ENCODE data around the gene CTDP1.

Gene CTDP1

DNA sequence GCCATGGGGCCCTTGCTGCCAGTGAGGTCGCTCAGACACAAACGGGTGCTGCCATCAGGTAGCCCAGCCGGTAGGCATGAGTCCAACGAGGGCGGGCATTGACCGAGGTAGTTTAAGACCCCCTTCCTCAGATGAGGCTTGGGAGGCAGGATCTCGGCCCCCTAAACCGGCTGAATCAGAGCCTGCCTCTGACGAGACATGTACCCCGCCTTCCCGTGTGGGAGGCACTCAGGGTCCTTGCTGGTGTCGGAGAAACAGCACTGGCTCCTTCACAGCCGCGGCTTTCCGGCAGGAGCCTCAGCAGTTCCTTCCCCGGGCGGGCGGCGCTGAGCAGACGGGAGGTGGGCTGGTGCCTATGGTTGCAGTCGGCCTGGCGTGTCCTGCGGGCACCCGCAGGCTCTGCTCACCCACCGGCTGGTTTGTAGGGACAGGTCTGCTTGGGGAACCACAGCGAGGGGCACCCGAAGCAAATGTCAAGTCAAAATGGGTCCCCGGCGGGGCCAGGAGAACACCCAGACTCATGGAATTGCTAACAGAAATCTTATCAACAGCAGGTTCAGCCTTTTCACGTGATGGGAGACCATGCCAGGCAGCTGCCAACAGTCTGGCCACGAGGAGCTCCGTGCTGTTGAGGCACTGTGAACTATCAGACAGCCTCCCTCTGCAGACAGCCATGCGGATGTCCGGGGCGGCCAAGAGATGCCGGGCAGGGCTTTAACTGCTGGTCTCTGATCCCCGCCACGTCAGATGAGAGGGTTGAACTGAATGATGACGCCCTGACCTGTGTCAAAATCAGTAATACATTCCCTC is 121.0 kb downstream of the CTDP1 start:
- H3K4me3 ChIP-seq (ENCODE audit: low read length): no peak overlapping the region
- H3K36me3 ChIP-seq (replicated peaks; ENCODE audit: insufficient read depth, low read length): no peaks in the 10 kb centered on the region
- H3K4me2 ChIP-seq (ENCODE audit: low read depth, low read length): no peak overlapping the region
- H3K27ac ChIP-seq (ENCODE audit: low read length): no peak overlapping the region
- no peak overlapping the region for H2AFZ ChIP-seq (ENCODE audit: low read length)
- H3K79me2 ChIP-seq (ENCODE audit: low read length): no peaks in the 10 kb centered on the region
- no peaks in the 10 kb centered on the region for H3K9me2 ChIP-seq (replicated peaks; ENCODE audit: insufficient read depth, low read length)
- TF ChIP-seq EZH2phosphoT487 (IDR thresholded peaks at IDR 0.05; ENCODE audit: low read length) (no peak), EZH2 (optimal IDR thresholded peaks at IDR 0.05; ENCODE audit: low read depth, low read length) (no peak), CTCF (IDR thresholded peaks at IDR 0.05; ENCODE audit: low read length) (no peak)
- H3K4me1 ChIP-seq (ENCODE audit: low read length): no peaks in the 10 kb centered on the region
- no peak for DNase-seq
- no peaks in the 10 kb centered on the region for H3K27me3 ChIP-seq (replicated peaks; ENCODE audit: insufficient read depth, low read length)
- no peaks in the 10 kb centered on the region for H3F3A ChIP-seq (ENCODE audit: insufficient read depth, low read length)
- H4K20me1 ChIP-seq (ENCODE audit: insufficient read depth, low read length): no peaks in the 10 kb centered on the region
- H3K9ac ChIP-seq (ENCODE audit: low read length): no peak overlapping the region
- H3K9me3 ChIP-seq (replicated peaks; ENCODE audit: insufficient read depth, low read length): no peaks in the 10 kb centered on the region

- DNase-seq: no peak
- no peaks in the 10 kb centered on the region for H3K79me2 ChIP-seq (ENCODE audit: low read length)
- no peaks in the 10 kb centered on the region for H3K9me3 ChIP-seq (replicated peaks; ENCODE audit: insufficient read depth, low read length)
- H2AFZ ChIP-seq (ENCODE audit: low read length): no peak overlapping the region
- H3K9ac ChIP-seq (ENCODE audit: low read length): no peak overlapping the region
- no peak overlapping the region for H3K4me3 ChIP-seq (ENCODE audit: low read length)
- TF ChIP-seq EZH2 (optimal IDR thresholded peaks at IDR 0.05; ENCODE audit: low read depth, low read length) (no peak), CTCF (IDR thresholded peaks at IDR 0.05; ENCODE audit: low read length) (no peak), EZH2phosphoT487 (IDR thresholded peaks at IDR 0.05; ENCODE audit: low read length) (no peak)
- no peaks in the 10 kb centered on the region for H3F3A ChIP-seq (ENCODE audit: insufficient read depth, low read length)
- H3K27ac ChIP-seq (ENCODE audit: low read length): no peak overlapping the region
- no peaks in the 10 kb centered on the region for H4K20me1 ChIP-seq (ENCODE audit: insufficient read depth, low read length)
- H3K9me2 ChIP-seq (replicated peaks; ENCODE audit: insufficient read depth, low read length): no peaks in the 10 kb centered on the region
- no peaks in the 10 kb centered on the region for H3K4me1 ChIP-seq (ENCODE audit: low read length)
- no peaks in the 10 kb centered on the region for H3K36me3 ChIP-seq (replicated peaks; ENCODE audit: insufficient read depth, low read length)
- no peak overlapping the region for H3K4me2 ChIP-seq (ENCODE audit: low read depth, low read length)
- H3K27me3 ChIP-seq (replicated peaks; ENCODE audit: insufficient read depth, low read length): no peaks in the 10 kb centered on the region
Measured at GRCh38 chr18:79801217-79801616, 121.6 kb downstream of the CTDP1 start.

DNA sequence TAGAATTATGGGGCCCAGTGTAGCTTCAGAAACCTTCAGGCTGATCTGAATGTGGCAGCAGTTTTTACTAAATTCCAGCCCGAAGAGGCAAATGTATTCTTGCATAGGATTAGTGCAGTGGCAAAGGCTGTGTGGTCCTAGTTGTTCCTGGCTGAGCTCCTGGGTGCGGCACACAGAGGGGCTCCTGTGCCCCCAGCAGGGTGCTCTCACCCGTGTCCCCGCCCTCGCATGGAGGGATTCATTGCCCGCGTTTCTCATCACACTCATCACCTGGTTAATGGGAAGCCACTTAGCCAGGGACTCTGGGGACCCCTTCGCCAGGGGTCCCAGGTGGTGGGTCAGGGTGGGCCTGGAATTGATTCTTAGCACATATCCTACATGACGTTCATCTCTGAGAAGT is 122.0 kb downstream of the CTDP1 start:
- Histone ChIP-seq H3K9me3 (replicated peaks; ENCODE audit: insufficient read depth, low read length) (no peaks in the 10 kb centered on the region), H3K27me3 (replicated peaks; ENCODE audit: insufficient read depth, low read length) (no peaks in the 10 kb centered on the region), H3K79me2 (ENCODE audit: low read length) (no peaks in the 10 kb centered on the region), H3F3A (ENCODE audit: insufficient read depth, low read length) (no peaks in the 10 kb centered on the region), H2AFZ (ENCODE audit: low read length) (no peak overlapping the region), H3K4me1 (ENCODE audit: low read length) (no peaks in the 10 kb centered on the region), H3K27ac (ENCODE audit: low read length) (no peak overlapping the region), H3K4me2 (ENCODE audit: low read depth, low read length) (no peak overlapping the region), H3K36me3 (replicated peaks; ENCODE audit: insufficient read depth, low read length) (no peaks in the 10 kb centered on the region), H3K4me3 (ENCODE audit: low read length) (no peak overlapping the region), H3K9me2 (replicated peaks; ENCODE audit: insufficient read depth, low read length) (no peaks in the 10 kb centered on the region), H4K20me1 (ENCODE audit: insufficient read depth, low read length) (no peaks in the 10 kb centered on the region), H3K9ac (ENCODE audit: low read length) (no peak overlapping the region)
- DNase-seq: no peak
- TF ChIP-seq EZH2 (optimal IDR thresholded peaks at IDR 0.05; ENCODE audit: low read depth, low read length): no peak
- no peak for TF ChIP-seq CTCF (IDR thresholded peaks at IDR 0.05; ENCODE audit: low read length)
- no peak for TF ChIP-seq EZH2phosphoT487 (IDR thresholded peaks at IDR 0.05; ENCODE audit: low read length)

All from MM.1S (cell line).